ENCODE measurements around the gene LAPTM5.
A peak's percentile ranks its signal among the peaks of the same experiment; 100 is the strongest.

DNA sequence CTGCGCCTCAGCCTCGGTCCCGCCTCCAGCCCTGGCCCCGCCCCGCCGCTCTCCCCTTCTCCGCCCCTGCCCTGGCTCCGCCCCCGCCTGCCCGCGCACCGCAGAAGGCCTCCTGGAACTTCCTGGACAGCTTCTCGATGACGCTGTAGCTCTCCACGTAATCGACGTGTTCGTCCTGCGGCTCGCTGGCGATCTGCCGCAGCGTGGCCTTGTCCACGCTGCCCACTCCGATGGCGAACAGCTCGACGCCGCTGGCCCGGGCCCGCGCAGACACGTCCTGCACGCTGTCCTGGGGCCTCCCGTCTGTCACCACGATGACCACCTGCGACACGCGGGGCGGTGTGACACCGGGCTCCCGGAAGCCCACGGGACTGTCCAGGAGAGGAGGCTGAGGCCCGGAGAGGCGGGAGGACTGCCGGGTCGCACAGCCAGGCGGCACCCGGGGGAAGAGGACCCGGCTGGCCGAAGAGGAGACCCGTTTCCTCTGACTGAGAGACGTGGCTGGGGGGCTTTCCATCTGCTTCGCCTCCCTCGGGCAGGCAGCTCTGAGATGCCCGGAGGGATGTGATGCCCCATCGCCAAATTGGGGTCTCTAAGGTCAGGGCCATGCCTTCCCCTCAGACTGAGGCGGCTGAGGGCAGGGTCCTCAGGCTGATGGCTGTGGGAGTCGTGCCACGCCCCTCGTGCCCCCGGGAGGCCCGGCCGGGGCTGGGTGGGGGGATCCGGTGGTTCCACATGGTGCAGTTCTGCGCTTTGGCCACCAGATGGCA lies 38.8 kb downstream of the LAPTM5 start:
- TF ChIP-seq POLR2A (IDR thresholded peaks at IDR 0.05): peak; percentile 92 to 94
- TF ChIP-seq, protein P1, sequence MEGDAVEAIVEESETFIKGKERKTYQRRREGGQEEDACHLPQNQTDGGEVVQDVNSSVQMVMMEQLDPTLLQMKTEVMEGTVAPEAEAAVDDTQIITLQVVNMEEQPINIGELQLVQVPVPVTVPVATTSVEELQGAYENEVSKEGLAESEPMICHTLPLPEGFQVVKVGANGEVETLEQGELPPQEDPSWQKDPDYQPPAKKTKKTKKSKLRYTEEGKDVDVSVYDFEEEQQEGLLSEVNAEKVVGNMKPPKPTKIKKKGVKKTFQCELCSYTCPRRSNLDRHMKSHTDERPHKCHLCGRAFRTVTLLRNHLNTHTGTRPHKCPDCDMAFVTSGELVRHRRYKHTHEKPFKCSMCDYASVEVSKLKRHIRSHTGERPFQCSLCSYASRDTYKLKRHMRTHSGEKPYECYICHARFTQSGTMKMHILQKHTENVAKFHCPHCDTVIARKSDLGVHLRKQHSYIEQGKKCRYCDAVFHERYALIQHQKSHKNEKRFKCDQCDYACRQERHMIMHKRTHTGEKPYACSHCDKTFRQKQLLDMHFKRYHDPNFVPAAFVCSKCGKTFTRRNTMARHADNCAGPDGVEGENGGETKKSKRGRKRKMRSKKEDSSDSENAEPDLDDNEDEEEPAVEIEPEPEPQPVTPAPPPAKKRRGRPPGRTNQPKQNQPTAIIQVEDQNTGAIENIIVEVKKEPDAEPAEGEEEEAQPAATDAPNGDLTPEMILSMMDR (IDR thresholded peaks at IDR 0.05): peak; percentile 94 to 100 (median 99)
